ENCODE measurements around the gene FARS2.
A peak's percentile ranks its signal among the peaks of the same experiment; 100 is the strongest.

FARS2 gene

GRCh38 chr6:5706124-5707033 lies 445.1 kb downstream of the FARS2 start:
- no peak for DNase-seq

DNA sequence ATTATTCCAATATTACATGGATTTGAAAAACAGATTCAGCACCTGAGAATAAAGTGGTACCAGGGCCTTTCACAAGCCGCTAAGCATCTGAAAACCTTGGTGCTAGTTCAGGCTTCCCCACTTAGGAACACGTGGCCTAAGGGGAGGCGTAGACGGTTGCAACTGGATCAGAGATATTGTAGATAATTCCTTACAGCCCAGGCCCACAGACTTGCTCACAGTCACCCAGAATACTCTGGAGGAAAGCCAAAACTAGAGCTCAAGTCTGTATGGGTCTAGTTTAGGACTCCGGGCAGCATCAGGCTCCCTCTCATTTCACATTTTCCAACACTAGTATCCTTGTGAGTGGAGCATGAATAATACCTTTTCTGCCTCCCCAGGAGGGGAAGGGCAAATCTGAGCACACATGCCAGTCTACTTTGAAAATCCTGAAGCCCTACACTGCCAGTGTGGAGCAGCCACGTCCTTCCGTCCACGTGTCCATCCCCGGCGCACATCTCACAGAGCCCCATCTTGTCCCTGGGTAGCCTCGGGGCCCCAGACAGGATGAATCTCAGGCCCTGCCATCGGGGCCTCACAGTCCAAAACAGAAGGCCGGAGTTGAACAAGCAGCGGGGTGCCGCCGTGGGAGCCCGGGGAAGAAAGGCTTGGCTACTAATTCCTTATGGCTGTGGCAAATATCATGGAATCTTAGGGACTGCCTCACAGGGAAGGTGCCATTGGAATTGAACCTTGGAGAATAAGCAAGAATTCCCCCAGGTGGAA lies 446.1 kb downstream of the FARS2 start:
- DNase-seq, result no peak

GRCh38 chr6:5710516-5710915 lies 449.2 kb downstream of the FARS2 start:
- DNase-seq, result no peak

DNA sequence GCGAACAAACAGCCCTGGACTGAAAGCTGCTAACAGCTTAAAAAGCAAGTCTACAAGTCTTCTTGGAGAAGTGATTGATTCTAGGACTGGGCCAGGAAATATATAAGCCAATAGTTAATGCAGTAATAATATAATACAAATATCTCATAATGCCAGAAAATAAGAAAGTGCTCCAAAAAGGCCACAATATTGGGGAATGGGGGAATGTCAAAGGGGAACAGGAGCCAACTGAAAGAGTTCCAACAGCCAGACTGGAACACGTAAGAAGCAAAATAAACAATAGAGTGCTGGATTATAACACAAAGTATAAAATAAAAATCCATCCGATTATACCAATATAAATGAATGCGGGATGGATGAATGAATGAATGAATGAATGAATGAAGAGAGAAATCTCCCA lies 449.6 kb downstream of the FARS2 start:
- no peak for DNase-seq

GRCh38 chr6:5712349-5713215 lies 451.3 kb downstream of the FARS2 start:
- no peak for DNase-seq

GRCh38 chr6:5713519-5713918 lies 452.2 kb downstream of the FARS2 start:
- no peak for DNase-seq

GRCh38 chr6:5718231-5718947 lies 457.1 kb downstream of the FARS2 start:
- DNase-seq, result no peak

DNA sequence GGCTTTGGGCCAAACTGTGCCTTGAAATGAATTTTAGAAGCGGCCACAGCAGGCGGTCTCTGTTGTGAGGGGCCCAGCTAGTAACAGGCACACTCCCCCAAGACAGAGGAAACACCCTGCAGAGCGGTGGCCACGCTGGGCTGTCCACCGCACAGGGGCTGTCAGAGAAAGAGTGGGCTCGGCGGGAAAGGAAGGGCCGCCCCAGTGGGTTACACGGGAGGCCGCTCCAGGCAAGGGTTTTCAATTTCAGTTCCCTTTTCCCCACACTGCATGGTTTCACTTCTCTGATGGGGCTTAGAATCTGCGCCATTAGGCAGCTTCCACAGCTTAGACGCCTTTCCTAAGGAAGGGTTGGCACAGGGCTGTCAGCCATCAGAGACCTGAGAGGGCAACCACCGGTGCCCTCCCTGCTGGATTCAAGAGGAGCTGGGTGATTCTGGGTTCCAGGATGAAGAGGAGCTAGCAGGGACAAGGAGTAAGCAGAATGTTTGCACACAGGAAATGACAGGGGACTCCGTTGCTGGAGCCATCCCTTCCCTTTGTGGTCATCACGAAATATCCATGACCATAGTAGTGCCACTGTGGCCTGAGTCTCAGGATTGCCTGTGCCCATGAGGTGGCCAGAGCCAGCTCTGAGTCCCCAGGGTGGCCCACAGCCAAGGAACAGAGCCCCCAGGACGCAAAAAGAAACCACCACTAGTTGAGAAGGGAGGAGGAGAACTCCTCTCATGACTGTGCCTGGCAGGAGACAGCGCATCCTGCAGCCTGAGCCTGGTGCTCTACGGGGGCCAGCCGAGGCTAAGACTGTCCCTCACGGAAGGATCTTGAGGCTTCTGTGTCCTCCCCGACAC lies 462.8 kb downstream of the FARS2 start:
- peak; percentile 11 to 71 for DNase-seq

- DNase-seq, result no peak
These were observed 463.6 kb downstream of the FARS2 start for GRCh38 chr6:5724911-5725310.

DNA sequence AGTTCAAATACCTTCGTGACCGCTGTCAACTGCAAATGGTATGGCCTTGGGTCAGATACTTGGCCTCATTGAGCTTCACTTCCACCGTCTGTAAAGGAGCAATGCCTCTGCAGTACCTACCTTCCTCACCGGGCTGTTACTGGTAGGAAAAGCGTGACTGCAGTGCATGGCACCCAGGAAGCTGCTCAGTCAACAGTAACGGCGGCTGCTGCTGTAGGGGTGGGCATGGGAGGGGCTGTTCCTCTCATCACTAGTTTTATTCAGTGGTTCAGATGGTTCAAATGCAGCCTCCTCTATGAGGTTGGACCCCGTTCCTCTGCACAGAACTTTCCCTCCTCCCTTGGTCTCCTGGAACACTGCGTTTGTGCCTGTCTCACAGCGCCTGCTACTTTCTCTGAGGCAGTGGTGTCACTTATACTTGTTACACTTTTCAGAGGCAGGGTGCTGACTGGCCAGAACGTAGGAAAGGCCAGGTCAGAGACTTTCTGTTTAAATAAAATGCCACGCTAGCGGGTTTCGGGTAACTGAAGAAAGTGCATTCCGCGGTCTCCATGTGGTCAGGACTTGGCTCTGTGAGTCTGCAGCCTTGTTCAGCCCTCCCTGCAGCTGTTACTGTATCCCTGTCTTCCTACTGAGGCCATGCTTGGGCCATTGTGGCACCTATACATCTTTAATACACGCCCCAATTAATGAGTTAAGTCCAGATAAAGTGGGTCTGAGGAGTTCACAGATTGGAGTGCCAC lies 465.8 kb downstream of the FARS2 start:
- DNase-seq, result no peak

DNA sequence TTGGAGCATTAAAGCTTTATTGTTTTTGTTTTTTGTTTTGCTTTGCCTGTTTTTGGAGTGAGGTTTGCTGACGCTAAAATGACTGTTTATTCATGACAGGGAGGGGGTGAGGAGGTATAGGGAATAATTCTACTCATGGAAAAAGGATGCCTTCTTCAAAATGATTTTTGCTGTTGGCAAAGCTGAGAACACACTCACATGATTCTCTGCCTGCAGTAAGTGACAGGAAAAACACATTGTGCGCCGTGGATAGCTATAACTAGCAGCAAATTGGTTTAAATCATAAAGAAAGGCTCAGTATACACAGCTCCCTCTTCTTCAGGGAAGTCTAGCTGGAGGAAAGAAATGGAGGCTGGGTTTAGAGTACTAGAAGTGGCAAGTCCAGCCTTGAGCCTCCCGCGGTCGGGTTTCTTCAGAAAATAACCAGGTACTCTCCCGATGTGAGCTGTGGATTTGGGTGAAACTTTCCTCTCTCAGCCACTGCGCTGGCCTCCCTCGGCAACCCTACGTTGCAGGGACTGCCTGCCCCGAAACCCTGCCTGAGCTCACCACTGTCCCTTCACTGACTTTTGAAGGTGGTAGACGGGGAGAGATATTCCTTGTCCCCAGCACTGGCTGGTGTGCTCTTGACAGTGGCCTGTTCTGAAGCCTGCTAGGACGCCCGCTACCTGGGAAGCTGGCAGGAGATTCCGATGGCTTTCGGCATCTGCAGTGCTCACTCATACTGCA lies 467.2 kb downstream of the FARS2 start:
- no peak for DNase-seq

GRCh38 chr6:5729080-5729434 lies 467.7 kb downstream of the FARS2 start:
- no peak for DNase-seq

DNA sequence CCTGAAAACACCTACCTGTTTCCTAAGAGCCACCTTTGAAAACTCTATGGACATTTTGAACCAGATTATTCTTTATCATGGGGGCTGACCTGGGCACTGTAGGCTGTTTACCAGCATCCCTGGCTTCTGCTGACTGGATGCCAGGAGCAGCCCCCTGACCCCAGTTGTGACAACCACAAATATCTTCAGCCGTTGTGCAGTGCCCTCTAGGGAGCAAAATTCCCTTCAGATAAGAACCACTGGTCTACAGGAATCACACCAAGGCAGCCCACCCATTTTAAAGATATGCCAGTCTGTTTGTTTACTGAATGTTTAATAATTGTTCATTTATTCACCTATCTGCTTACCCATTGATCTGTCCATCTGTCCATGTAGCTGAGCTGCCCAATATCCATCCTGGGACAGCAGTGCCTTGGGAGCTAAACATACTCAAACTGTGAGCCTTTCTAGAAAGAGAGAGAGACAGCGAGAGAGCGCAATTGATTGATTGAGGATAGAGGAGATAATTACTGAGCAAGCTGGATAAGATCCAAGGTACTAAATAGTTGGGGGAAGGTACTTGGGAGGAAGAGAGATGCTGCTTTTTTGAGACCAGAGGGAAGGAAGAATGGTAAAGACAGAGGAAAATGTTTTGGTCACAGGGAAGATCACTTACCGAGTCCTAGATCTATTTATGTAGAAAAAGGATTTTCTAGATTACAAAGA lies 468.7 kb downstream of the FARS2 start:
- DNase-seq, result no peak

DNA sequence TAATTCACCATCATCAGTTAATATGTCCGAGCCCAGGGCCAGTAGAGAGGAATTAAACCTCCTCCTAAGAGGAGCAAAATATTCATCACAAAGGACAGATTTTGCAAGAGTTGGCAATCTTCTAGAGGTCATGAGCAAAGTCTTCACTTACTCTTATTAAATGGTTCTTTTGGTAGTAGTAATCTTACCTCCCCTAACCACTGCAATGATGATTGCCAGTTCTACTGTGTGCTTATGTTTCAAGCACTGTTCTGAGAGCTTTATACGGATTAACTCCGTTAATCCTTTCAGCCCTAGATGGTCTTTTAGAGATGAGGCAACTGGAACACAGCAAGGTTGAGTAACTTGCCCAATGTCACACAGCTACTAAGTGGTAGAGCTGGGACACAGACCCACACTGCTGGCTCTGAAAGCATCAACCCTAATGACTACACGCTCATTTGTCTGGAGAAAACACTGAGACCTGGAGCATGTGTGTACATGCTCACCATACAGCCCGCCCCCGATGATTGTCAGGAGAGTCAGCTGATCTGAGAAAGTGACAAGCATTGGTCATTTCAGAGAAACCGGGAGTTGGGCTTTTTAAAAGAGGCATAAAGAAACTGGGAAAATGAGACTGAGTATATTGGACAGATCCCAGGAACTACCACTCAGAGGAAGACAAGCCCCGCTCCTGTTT lies 469.4 kb downstream of the FARS2 start:
- DNase-seq, result no peak

GRCh38 chr6:5731435-5731834 lies 470.1 kb downstream of the FARS2 start:
- no peak for DNase-seq

- no peak for DNase-seq
These were observed 471.2 kb downstream of the FARS2 start for GRCh38 chr6:5732496-5732895.

DNA sequence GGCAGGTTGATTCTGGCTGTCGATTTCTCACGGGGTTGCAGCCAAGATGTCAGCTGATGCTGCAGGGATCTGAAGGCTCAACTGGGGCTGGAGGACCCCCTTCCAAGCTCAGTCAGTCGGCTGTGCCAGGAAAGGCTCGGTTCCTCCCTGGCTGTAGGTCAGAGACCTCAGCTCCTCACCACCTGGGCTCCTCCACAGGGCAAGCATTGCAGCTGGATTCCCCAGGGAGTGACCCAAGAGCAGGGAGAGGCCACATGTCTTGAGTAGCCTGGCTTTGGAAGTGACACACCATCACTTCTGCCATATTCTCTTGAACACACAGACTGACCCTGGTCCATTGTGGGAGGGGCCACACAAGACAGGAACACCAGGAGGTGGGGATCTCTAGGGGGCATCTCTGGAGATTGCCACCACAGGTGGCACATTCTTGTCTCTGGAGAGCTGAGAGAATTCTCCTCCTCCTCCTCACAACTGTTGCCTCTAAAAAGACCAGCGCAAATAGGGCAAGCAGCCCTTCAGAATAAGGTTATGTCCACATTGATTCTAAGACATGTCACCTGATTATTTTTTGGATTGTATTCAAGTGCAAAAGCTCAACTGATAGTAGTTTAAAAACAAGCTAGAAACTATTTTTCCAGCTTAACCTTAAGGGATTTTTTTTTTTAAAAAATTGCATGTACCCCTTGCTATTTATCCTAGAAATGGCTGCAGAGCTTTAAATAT lies 474.9 kb downstream of the FARS2 start:
- no peak for DNase-seq

- DNase-seq, result no peak
These were observed 476.1 kb downstream of the FARS2 start for GRCh38 chr6:5737460-5737859.

Data from CD4-positive, alpha-beta T cell treated with Interleukin-4 for 1 hour (primary cell).